Embryonic facial prominence (tissue), 1 donor: ENCODE measurements around the gene CAMTA1.
A peak's percentile ranks its signal among the peaks of the same experiment; 100 is the strongest.

ENCODE experiments used
- DNase-seq: peaks from one replicate; pipeline ENCODE4 v3.0.0-alpha.2; 2016; ENCODE audit errors: extremely low spot score

The CAMTA1 gene

DNA sequence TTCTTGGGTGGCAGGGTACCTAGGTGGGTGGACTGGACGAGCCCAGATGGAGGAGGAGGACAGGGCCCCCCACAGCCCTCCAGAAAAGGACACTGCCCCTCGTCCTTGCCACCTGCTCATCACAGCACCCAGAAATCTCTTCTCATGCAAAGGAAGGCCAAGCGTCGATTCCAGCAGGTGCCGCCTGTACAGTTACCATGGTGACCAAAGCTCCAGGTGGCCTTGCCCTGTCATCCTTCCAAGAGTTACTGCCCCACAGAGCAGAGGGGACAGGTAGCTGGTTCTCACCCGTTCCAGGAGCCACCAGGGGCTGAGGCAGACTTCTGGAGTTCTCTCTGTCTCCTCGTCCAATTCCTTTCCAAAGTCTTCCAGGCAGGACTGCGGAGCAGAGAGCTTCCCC is 865.9 kb downstream of the CAMTA1 start:
- no peak for DNase-seq

DNA sequence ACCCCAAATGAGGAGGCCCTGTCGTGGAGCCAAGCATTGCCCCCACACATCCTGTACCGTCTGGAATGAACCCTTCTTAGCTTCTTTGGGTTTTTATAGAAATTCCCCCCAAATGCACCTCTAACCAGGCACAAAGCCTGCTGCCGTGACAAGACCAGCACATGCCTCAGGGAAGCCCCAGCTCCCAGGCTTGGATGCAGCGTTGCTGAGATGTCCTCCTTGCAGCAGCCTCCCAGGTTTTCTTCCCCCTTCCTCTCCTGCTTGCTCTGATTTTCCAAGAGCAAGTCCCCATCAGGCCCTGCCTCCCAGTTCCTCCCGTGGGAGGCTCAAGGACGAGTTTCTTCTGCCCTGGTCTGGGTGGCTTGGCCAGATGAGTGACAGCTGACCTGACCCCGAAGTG is 866.8 kb downstream of the CAMTA1 start:
- DNase-seq, result no peak

DNA sequence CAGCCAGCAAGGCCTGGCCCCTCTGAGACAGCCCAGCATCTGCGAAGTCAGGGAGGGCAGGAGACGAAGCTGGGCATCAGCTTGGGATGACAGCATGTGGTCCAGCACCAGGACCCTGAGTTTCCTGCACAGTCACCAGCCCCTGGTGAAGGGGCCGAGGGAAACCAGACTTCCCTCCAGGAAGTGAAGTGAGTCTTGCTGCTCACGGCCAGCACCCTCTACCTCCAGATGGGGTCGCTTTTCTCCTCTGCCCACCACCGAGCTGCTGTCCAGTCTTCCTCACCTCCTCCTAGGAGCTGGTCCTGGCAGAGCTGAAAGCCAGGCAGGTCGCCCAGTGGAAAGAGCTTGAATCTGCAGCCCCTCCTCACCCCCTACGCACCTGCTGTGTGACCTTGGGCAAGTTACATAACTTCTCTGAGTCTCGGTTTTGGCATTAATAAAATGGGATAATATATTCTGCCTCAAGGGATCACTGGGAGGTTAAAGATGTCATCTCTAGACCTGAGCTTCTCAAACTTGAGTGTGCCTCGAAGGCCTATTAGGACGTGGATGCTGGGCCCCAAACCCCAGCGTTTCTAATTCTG is 867.4 kb downstream of the CAMTA1 start:
- DNase-seq, result no peak

GRCh38 chr1:7654725-7655124 is 869.5 kb downstream of the CAMTA1 start:
- DNase-seq, result no peak

GRCh38 chr1:7655354-7655753 is 870.1 kb downstream of the CAMTA1 start:
- DNase-seq, result no peak

DNA sequence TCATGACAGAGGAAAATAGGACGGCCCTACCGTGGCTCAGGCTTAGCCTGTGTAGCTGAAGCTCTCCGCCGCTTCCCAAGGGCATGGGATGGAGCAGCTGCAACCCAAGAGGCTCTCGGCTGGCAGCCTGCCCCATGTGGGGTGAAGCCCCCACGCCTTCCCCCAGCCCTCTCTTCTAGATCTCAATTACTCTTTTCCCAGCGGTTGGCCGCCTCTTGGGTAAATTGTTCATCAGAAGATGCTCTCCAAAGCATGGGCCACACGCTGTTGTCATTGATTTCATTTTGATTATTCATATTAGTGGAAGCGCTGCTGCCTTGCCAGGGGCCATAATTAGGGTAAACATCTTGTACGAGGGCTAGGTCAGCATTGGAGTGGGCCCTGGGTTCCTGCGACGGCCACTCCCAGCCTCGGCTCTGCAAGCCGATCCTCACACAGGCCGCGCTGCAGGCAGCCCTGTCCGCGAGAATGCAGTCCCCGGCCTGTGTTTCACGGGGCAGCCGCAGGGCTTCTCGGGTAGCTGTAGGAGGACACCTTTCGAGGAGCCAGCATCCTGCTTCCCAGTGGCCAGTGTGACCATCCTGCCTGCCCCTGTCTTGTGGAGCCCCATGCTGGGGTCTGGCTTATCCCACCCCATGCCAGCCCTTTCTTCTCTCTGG is 871.4 kb downstream of the CAMTA1 start:
- DNase-seq, result no peak

DNA sequence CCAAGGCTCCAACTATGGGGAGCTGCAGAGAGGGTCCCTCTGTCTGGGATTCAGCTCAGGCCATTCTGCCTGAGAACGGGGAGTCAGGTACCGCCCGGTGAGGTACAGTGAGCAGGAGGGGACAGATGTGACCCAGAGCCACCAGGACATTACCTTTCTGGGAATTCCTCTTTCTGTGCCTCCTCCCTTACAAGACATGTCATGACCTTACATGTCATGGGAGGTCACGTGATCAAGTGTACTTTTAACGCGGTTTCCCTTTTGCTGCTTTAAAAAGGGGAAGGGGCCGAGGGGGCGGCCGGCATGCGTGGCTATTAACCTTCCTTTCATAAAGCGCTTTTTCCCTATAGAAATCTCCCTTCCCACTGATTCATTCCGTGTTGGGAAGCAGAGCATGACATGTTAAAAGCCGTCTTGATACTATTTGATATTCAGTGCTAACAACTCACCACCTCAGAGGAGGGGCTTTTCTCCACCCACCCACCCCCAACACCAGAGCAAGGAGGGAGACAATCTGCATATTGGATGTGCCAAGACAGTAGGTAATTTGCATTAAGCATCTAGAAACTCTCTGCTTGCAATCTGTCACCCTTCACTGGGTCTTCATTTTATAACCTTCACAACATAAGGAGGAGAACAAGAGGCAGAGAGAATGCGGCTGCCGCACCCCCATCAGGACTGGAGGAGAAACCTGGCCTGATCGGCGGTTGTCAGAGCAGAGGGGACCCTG is 872.2 kb downstream of the CAMTA1 start:
- DNase-seq, result no peak

- DNase-seq, result no peak
Measured at GRCh38 chr1:7658099-7658498, 872.8 kb downstream of the CAMTA1 start.

GRCh38 chr1:7659514-7659913 is 874.3 kb downstream of the CAMTA1 start:
- no peak for DNase-seq

DNA sequence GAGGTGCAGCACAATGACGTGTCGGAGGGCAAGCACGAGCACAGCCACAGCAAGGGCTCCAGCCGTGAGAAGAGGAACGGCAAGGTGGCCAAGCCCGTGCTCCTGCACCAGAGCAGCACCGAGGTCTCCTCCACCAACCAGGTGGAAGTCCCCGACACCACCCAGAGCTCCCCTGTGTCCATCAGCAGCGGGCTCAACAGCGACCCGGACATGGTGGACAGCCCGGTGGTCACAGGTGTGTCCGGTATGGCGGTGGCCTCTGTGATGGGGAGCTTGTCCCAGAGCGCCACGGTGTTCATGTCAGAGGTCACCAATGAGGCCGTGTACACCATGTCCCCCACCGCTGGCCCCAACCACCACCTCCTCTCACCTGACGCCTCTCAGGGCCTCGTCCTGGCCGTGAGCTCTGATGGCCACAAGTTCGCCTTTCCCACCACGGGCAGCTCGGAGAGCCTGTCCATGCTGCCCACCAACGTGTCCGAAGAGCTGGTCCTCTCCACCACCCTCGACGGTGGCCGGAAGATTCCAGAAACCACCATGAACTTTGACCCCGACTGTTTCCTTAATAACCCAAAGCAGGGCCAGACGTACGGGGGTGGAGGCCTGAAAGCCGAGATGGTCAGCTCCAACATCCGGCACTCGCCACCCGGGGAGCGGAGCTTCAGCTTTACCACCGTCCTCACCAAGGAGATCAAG is 878.3 kb downstream of the CAMTA1 start:
- no peak for DNase-seq

DNA sequence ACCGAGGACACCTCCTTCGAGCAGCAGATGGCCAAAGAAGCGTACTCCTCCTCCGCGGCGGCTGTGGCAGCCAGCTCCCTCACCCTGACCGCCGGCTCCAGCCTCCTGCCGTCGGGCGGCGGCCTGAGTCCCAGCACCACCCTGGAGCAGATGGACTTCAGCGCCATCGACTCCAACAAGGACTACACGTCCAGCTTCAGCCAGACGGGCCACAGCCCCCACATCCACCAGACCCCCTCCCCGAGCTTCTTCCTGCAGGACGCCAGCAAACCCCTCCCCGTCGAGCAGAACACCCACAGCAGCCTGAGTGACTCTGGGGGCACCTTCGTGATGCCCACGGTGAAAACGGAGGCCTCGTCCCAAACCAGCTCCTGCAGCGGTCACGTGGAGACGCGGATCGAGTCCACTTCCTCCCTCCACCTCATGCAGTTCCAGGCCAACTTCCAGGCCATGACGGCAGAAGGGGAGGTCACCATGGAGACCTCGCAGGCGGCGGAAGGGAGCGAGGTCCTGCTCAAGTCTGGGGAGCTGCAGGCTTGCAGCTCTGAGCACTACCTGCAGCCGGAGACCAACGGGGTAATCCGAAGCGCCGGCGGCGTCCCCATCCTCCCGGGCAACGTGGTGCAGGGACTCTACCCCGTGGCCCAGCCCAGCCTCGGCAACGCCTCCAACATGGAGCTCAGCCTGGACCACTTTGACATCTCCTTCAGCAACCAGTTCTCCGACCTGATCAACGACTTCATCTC is 879.1 kb downstream of the CAMTA1 start:
- no peak for DNase-seq

- no peak for DNase-seq
Measured at GRCh38 chr1:7664893-7665250, 879.6 kb downstream of the CAMTA1 start.

DNA sequence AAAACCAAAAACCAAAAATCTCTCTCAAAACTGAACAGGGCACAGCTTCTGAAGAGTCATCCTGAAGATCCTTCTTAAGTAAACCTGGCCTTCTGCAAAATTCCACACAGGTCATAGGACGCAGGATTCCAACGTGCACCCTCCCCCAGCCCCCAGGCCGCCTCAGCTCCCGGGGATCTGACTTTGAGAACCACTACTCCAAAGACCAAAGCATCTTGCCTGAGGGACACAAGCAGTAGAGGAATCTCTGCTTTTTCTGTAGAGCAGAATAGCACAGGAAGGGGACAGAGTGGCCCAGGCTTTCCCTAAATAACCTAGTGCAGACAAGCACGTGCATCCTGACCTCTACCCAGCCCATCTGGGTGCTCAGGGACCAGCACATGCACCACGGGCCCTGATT is 881.0 kb downstream of the CAMTA1 start:
- no peak for DNase-seq

- DNase-seq, result no peak
Measured at GRCh38 chr1:7667159-7667558, 881.9 kb downstream of the CAMTA1 start.

- peak; percentile 66 for DNase-seq
Measured at GRCh38 chr1:7667625-7668218, 882.5 kb downstream of the CAMTA1 start.

GRCh38 chr1:7669559-7670311 is 884.5 kb downstream of the CAMTA1 start:
- no peak for DNase-seq

GRCh38 chr1:7670334-7671145 is 885.3 kb downstream of the CAMTA1 start:
- DNase-seq, result no peak

- DNase-seq, result no peak
Measured at GRCh38 chr1:7671146-7671465, 885.9 kb downstream of the CAMTA1 start.

GRCh38 chr1:7671676-7672075 is 886.4 kb downstream of the CAMTA1 start:
- no peak for DNase-seq

DNA sequence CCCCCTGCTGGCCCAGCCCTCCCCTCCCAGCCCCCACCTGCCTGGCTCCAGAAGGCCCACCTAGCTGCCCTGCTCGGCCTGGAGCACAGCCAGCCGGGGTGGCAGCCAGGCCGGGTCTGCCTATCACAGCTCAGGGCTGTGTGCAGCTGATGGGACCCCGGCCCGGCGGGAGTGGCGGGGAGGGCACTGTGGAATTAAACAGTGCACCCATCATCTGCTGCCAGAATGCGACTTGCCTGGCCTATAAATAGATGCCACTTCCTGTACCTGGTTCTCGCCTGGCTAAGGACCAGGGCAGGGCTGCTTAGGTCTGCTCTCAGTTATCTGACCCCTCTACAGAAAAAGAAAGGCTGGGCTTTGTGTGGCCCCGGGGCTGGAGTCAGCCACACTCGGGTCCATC is 887.6 kb downstream of the CAMTA1 start:
- DNase-seq, result no peak
